ENCODE data around the gene TMTC3. TPM values are rescaled to one million over a fixed set of nuclear protein-coding genes. Genes with fewer than 3 reads are reported as not detected.

The TMTC3 gene
- total RNA-seq, 1 experiment from 2014 or later: 30.8 TPM

GRCh38 chr12:88243982-88244381 lies 101.9 kb downstream of the TMTC3 start:
- H3K27ac Mint-ChIP-seq (ENCODE audit: unreplicated experiment): no peak overlapping the region
- BruUV-seq (replicated peaks): no TSS peak
- H3K4me1 Mint-ChIP-seq (ENCODE audit: low read depth, unreplicated experiment): peaks cover 31% of the 10 kb centered on the region
- no peaks in the 10 kb centered on the region for H3K36me3 Mint-ChIP-seq (ENCODE audit: insufficient read depth, unreplicated experiment)
- DNase-seq: no peak
- H3K4me3 Mint-ChIP-seq (ENCODE audit: low read depth, unreplicated experiment): no peak overlapping the region
- no peak for TF ChIP-seq CTCF (IDR thresholded peaks at IDR 0.05; ENCODE audit: unreplicated experiment)
- H3K27me3 Mint-ChIP-seq (ENCODE audit: unreplicated experiment): peaks cover 27% of the 10 kb centered on the region
- no peaks in the 10 kb centered on the region for H3K9me3 Mint-ChIP-seq (ENCODE audit: low read depth, unreplicated experiment)
- intact Hi-C loops (cut with micrococcal nuclease; ENCODE audit: unreplicated experiment): no loop called here
- CTCF ChIA-PET: no interaction called here

GRCh38 chr12:88245905-88246304 lies 103.8 kb downstream of the TMTC3 start:
- TF ChIP-seq CTCF (IDR thresholded peaks at IDR 0.05; ENCODE audit: unreplicated experiment): no peak
- BruUV-seq (replicated peaks): no TSS peak
- Mint-ChIP-seq H3K36me3 (ENCODE audit: insufficient read depth, unreplicated experiment) (no peaks in the 10 kb centered on the region), H3K4me3 (ENCODE audit: low read depth, unreplicated experiment) (no peak overlapping the region), H3K27ac (ENCODE audit: unreplicated experiment) (no peak overlapping the region), H3K27me3 (ENCODE audit: unreplicated experiment) (peaks cover 37% of the 10 kb centered on the region), H3K9me3 (ENCODE audit: low read depth, unreplicated experiment) (no peaks in the 10 kb centered on the region), H3K4me1 (ENCODE audit: low read depth, unreplicated experiment) (peaks cover 31% of the 10 kb centered on the region)
- intact Hi-C loops (cut with micrococcal nuclease; ENCODE audit: unreplicated experiment): loop anchor here (2.0 to 5.0 kb wide), 2 partner anchors 53 to 59 kb away; no protein-coding TSS in a partner anchor
- CTCF ChIA-PET: no interaction called here
- DNase-seq: no peak

GRCh38 chr12:88247241-88247643 lies 105.1 kb downstream of the TMTC3 start:
- BruUV-seq (replicated peaks): no TSS peak
- CTCF ChIA-PET: no interaction called here
- Mint-ChIP-seq H3K9me3 (ENCODE audit: low read depth, unreplicated experiment) (no peaks in the 10 kb centered on the region), H3K4me3 (ENCODE audit: low read depth, unreplicated experiment) (no peak overlapping the region), H3K36me3 (ENCODE audit: insufficient read depth, unreplicated experiment) (no peaks in the 10 kb centered on the region), H3K27me3 (ENCODE audit: unreplicated experiment) (peaks cover 37% of the 10 kb centered on the region), H3K27ac (ENCODE audit: unreplicated experiment) (no peak overlapping the region), H3K4me1 (ENCODE audit: low read depth, unreplicated experiment) (peaks cover 22% of the 10 kb centered on the region)
- no peak for TF ChIP-seq CTCF (IDR thresholded peaks at IDR 0.05; ENCODE audit: unreplicated experiment)
- intact Hi-C loops (cut with micrococcal nuclease; ENCODE audit: unreplicated experiment): loop anchor here (2.0 to 5.0 kb wide), 2 partner anchors 52 to 60 kb away; no protein-coding TSS in a partner anchor
- no peak for DNase-seq

GRCh38 chr12:88248606-88249005 lies 106.5 kb downstream of the TMTC3 start:
- BruUV-seq (replicated peaks): no TSS peak
- TF ChIP-seq CTCF (IDR thresholded peaks at IDR 0.05; ENCODE audit: unreplicated experiment): no peak
- intact Hi-C loops (cut with micrococcal nuclease; ENCODE audit: unreplicated experiment): loop anchor here (5.0 kb wide), 1 partner anchor 61 kb away; no protein-coding TSS in a partner anchor
- Mint-ChIP-seq H3K27me3 (ENCODE audit: unreplicated experiment) (peaks cover 37% of the 10 kb centered on the region), H3K9me3 (ENCODE audit: low read depth, unreplicated experiment) (no peaks in the 10 kb centered on the region), H3K36me3 (ENCODE audit: insufficient read depth, unreplicated experiment) (no peaks in the 10 kb centered on the region), H3K4me3 (ENCODE audit: low read depth, unreplicated experiment) (no peak overlapping the region), H3K27ac (ENCODE audit: unreplicated experiment) (no peak overlapping the region), H3K4me1 (ENCODE audit: low read depth, unreplicated experiment) (peaks cover 9% of the 10 kb centered on the region)
- DNase-seq: no peak
- CTCF ChIA-PET: interaction anchor here (0.5 kb wide), 1 partner anchor 312 kb away, joined by 4 read pairs; no protein-coding TSS in a partner anchor

Other genes with a start within 250 kb of the TMTC3 start
- 0.33 TPM in 1 of 2 replicates, not detected in the other for gene C12orf50, start 112.9 kb upstream of the TMTC3 start, total RNA-seq (2022)
- gene CEP290, start 219 bp upstream of the TMTC3 start, total RNA-seq (2022): 14.1 and 18.8 TPM in 2 replicates

All from Calu3 (cell line).